OCI-LY7 (cell line): ENCODE measurements around the gene PPP1R16B. TPM values are rescaled to one million over a fixed set of nuclear protein-coding genes. Genes with fewer than 3 reads are reported as not detected.

ENCODE experiments used
- BruUV-seq: library from RNA; stranded (reverse); fragments of 400-500 nt; replicated peaks from 2 replicates; lab custom pipeline; 2021; lab: Mats Ljungman, UMichigan
- CTCF ChIA-PET: fragments of 300-600 bp; sonication (Branson Sonifier 250); formaldehyde crosslinking; loops from one replicate; lab custom pipeline; 2022; ENCODE audit warnings: antibody characterized with exemption; ENCODE audit not compliant: unreplicated experiment; lab: Charles Lee
- POLR2A ChIA-PET: fragments of 300-600 bp; sonication (Branson Sonifier 250); formaldehyde crosslinking; loops from one replicate; lab custom pipeline; 2022; ENCODE audit warnings: antibody characterized with exemption; lab: Charles Lee
- DNase-seq: peaks from one replicate; pipeline ENCODE4 v3.0.0-alpha.2; 2015; ENCODE audit warnings: low spot score
- H2AFZ ChIP-seq: fragments of 200-600 bp; sonication (generic), shearing (Covaris generic); 2 replicates; pipeline ENCODE4 v1.6.1; 2014; ENCODE audit warnings: mild to moderate bottlenecking, antibody characterized with exemption, low read length, moderate library complexity
- H3K27ac ChIP-seq: fragments of 200-600 bp; sonication (generic); 2 replicates; pipeline ENCODE4 v1.5.1; 2014; ENCODE audit warnings: mixed run types, low read depth, mild to moderate bottlenecking, moderate library complexity, low read length, inconsistent platforms; ENCODE audit not compliant: poor library complexity, severe bottlenecking
- H3K36me3 ChIP-seq: fragments of 200-600 bp; sonication (generic); 2 replicates; pipeline ENCODE4 v1.6.1; 2014; ENCODE audit warnings: mild to moderate bottlenecking, antibody characterized with exemption, low read length, moderate library complexity, mixed read lengths; ENCODE audit not compliant: insufficient read depth
- H3K4me1 ChIP-seq: fragments of 200-600 bp; sonication (generic); 2 replicates; pipeline ENCODE4 v1.5.1; 2014; ENCODE audit warnings: mild to moderate bottlenecking, low read length; ENCODE audit not compliant: insufficient read depth, poor library complexity, severe bottlenecking
- H3K4me2 ChIP-seq: fragments of 200-600 bp; sonication (generic); 2 replicates; pipeline ENCODE4 v1.6.1; 2014; ENCODE audit warnings: mild to moderate bottlenecking, low read length
- H3K4me3 ChIP-seq: fragments of 200-600 bp; sonication (generic); 2 replicates; pipeline ENCODE4 v1.5.1; 2014; ENCODE audit warnings: mild to moderate bottlenecking, low read depth, low read length; ENCODE audit not compliant: poor library complexity, severe bottlenecking
- H3K79me2 ChIP-seq: fragments of 200-600 bp; sonication (generic); 2 replicates; pipeline ENCODE4 v1.6.1; 2016; ENCODE audit warnings: low read depth, mild to moderate bottlenecking, low read length, moderate library complexity, mixed read lengths; ENCODE audit not compliant: insufficient read depth
- H3K9me2 ChIP-seq: fragments of 200-600 bp; sonication (generic); 2 replicates; pipeline ENCODE4 v1.6.1; 2016; ENCODE audit warnings: mild to moderate bottlenecking, low read length, mixed read lengths; ENCODE audit not compliant: insufficient read depth
- H3K9me3 ChIP-seq: fragments of 200-600 bp; sonication (generic); 2 replicates; pipeline ENCODE4 v1.6.1; 2014; ENCODE audit warnings: mild to moderate bottlenecking, mixed run types, low read length, mixed read lengths
- H4K20me1 ChIP-seq: fragments of 200-600 bp; sonication (generic); 2 replicates; pipeline ENCODE4 v1.6.1; 2014; ENCODE audit warnings: mild to moderate bottlenecking, antibody characterized with exemption, low read length, moderate library complexity, mixed read lengths; ENCODE audit not compliant: insufficient read depth
- EZH2phosphoT487 ChIP-seq: fragments of 200-600 bp; sonication (generic); IDR thresholded peaks from 2 replicates; pipeline ENCODE4 v1.6.1; 2018; ENCODE audit warnings: low read depth, borderline replicate concordance, mild to moderate bottlenecking, mixed run types, antibody characterized with exemption, low read length, moderate library complexity, mixed read lengths
- intact Hi-C: fragments of 100-400 bp; cut with micrococcal nuclease; formaldehyde crosslinking; loops from one replicate; pipeline ENCODE4 v1.10.0; 2022; ENCODE audit not compliant: unreplicated experiment
- total RNA-seq, 2 experiments: library from RNA; depleted of rRNA in 1 of 2; stranded (reverse); fragments of >200 nt in 1 of 2; shearing (Covaris generic) in 1 of 2; gene quantifications; 2 replicates each; pipeline ENCODE4 v1.2.3, GENCODE V29; 2014 to 2022
- TF ChIP-seq, protein P1 (sequence below): fragments of 200-600 bp; sonication (generic); conservative IDR thresholded peaks from 2 replicates; pipeline ENCODE4 v1.5.1; 2014; ENCODE audit warnings: mild to moderate bottlenecking, antibody characterized with exemption, low read length, moderate library complexity, mixed read lengths

Gene PPP1R16B
- total RNA-seq, 2 experiments from 2014 or later: 45.4 to 49.7 TPM

- DNase-seq: no peak
- Histone ChIP-seq H3K4me3 (no peak overlapping the region), H3K4me2 (no peak overlapping the region), H3K79me2 (no peaks in the 10 kb centered on the region), H3K9me2 (no peaks in the 10 kb centered on the region), H2AFZ (no peak overlapping the region), H3K4me1 (no peaks in the 10 kb centered on the region), H3K27ac (no peak overlapping the region), H3K36me3 (peaks cover 78% of the 10 kb centered on the region), H3K9me3 (peaks cover 9% of the 10 kb centered on the region; the same call in 1 of the 2 replicates), H4K20me1 (no peaks in the 10 kb centered on the region)
- intact Hi-C loops: no loop called here
- no peak for TF ChIP-seq EZH2phosphoT487
- TF ChIP-seq, protein P1, sequence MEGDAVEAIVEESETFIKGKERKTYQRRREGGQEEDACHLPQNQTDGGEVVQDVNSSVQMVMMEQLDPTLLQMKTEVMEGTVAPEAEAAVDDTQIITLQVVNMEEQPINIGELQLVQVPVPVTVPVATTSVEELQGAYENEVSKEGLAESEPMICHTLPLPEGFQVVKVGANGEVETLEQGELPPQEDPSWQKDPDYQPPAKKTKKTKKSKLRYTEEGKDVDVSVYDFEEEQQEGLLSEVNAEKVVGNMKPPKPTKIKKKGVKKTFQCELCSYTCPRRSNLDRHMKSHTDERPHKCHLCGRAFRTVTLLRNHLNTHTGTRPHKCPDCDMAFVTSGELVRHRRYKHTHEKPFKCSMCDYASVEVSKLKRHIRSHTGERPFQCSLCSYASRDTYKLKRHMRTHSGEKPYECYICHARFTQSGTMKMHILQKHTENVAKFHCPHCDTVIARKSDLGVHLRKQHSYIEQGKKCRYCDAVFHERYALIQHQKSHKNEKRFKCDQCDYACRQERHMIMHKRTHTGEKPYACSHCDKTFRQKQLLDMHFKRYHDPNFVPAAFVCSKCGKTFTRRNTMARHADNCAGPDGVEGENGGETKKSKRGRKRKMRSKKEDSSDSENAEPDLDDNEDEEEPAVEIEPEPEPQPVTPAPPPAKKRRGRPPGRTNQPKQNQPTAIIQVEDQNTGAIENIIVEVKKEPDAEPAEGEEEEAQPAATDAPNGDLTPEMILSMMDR: no peak
- no TSS peak for BruUV-seq
- CTCF ChIA-PET: no interaction called here
- POLR2A ChIA-PET: no interaction called here
Observed at GRCh38 chr20:38903335-38903734, 97.8 kb downstream of the PPP1R16B start.

GRCh38 chr20:38905375-38905774, 99.9 kb downstream of the PPP1R16B start:
- Histone ChIP-seq H3K4me3 (no peak overlapping the region), H4K20me1 (no peaks in the 10 kb centered on the region), H3K36me3 (peaks cover 96% of the 10 kb centered on the region), H3K79me2 (no peaks in the 10 kb centered on the region), H3K9me3 (peaks cover 9% of the 10 kb centered on the region; the same call in 1 of the 2 replicates), H3K27ac (no peak overlapping the region), H3K9me2 (no peaks in the 10 kb centered on the region), H3K4me2 (no peak overlapping the region), H3K4me1 (no peaks in the 10 kb centered on the region), H2AFZ (no peak overlapping the region)
- intact Hi-C loops: no loop called here
- no peak for DNase-seq
- TF ChIP-seq EZH2phosphoT487: no peak
- TF ChIP-seq, protein P1: no peak
- BruUV-seq: no TSS peak
- CTCF ChIA-PET: no interaction called here
- POLR2A ChIA-PET: interaction anchor here (0.7 kb wide), 1 partner anchor 13 kb away, joined by 3 read pairs; no protein-coding TSS in a partner anchor

- Histone ChIP-seq H3K4me2 (no peak overlapping the region), H3K4me1 (no peaks in the 10 kb centered on the region), H3K9me3 (peaks cover 9% of the 10 kb centered on the region; the same call in 1 of the 2 replicates), H3K27ac (no peak overlapping the region), H3K9me2 (no peaks in the 10 kb centered on the region), H3K36me3 (peaks cover 82% of the 10 kb centered on the region), H2AFZ (no peak overlapping the region), H4K20me1 (no peaks in the 10 kb centered on the region), H3K4me3 (no peak overlapping the region), H3K79me2 (no peaks in the 10 kb centered on the region)
- no TSS peak for BruUV-seq
- no peak for DNase-seq
- TF ChIP-seq, protein P1: no peak
- no peak for TF ChIP-seq EZH2phosphoT487
- ChIA-PET POLR2A (interaction anchor here (0.7 to 0.8 kb wide), 2 partner anchors 160 to 226 kb away, joined by 3 read pairs; partner anchors contain the start of gene ACTR5), CTCF (no interaction called here)
- intact Hi-C loops: no loop called here
Observed at GRCh38 chr20:38907918-38908677, 102.6 kb downstream of the PPP1R16B start.
